ENCODE measurements around the gene CDON. TPM values are rescaled to one million over a fixed set of nuclear protein-coding genes. Genes with fewer than 3 reads are reported as not detected.
"Not testable (repeated sequence)": the region's sequence is repeated elsewhere in the genome, so short reads cannot be mapped to it uniquely, and the experiment has no call there.

Gene CDON
- total and polyA plus RNA-seq, 4 experiments from 2014 or later = 0.03 to 3.1 (median 1.6) TPM

DNA sequence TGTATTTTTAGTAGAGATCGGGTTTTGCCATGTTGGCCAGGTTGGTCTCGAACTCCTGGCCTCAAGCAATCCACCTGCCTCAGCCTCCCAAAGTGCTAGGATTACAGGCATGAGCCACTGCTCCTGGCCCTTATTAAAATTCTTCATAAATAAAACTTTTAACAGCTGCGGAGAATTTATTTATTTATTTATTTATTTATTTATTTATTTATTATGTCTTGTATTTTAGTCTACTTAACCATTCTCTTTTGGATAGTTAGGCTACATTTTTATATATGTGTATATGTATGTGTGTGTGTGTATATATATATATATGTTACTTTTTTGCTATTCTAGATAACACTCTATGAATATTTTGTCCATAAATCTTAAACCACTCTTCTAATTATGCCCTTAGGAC, 34.1 kb downstream of the CDON start:
- H3K27me3 Mint-ChIP-seq; H3K9me3 Mint-ChIP-seq; H3K4me1 Mint-ChIP-seq; H3K27me3 ChIP-seq (ENCODE audit: insufficient read depth, low read length); CTCF ChIA-PET (ENCODE audit: partially characterized antibody); DNase-seq; H3K4me1 ChIP-seq (ENCODE audit: insufficient read depth, low read length); H3K4me3 ChIP-seq (ENCODE audit: low read length in 2 of 2); POLR2A ChIA-PET (ENCODE audit: partially characterized antibody); H3K27ac ChIP-seq (ENCODE audit: low read depth, low read length); H3K36me3 Mint-ChIP-seq; intact Hi-C loops (cut with micrococcal nuclease); H3K4me3 Mint-ChIP-seq; H3K27ac Mint-ChIP-seq; H3K9me3 ChIP-seq (ENCODE audit: control insufficient read depth in 1 of 2, low read length in 2 of 2); H3K36me3 ChIP-seq (ENCODE audit: insufficient read depth, low read length): not testable (repeated sequence)

DNA sequence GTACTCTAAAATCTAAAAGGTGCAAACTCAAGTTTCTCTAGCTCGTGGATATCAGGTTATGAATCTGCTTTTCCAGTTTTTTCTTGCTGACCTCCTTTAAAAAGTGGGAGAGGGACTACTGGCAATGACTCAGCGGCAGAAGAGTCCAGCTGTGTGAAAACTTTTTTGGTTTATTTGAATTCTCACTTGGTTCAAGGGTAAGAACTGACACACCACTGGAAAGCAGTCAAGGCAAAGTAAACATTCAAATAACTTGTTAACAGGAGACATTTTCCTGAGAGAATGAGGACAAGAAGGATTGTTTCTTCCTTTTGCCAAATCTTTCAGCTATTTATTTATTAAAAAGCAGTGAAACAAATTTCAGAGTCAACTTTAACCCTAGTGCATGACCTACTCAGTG, 36.1 kb downstream of the CDON start:
- Histone ChIP-seq H3K9me3 (ENCODE audit: control insufficient read depth in 1 of 2, low read length in 2 of 2) (no peaks in the 10 kb centered on the region), H3K27me3 (ENCODE audit: insufficient read depth, low read length) (no peaks in the 10 kb centered on the region), H3K36me3 (ENCODE audit: insufficient read depth, low read length) (no peaks in the 10 kb centered on the region), H3K27ac (ENCODE audit: low read depth, low read length) (no peak overlapping the region), H3K4me1 (ENCODE audit: insufficient read depth, low read length) (no peaks in the 10 kb centered on the region), H3K4me3 (ENCODE audit: low read length in 2 of 2) (no peak overlapping the region)
- Mint-ChIP-seq H3K27me3 (peaks cover 0 to 4% of the 10 kb centered on the region in 2 donors), H3K4me3 (no peak overlapping the region), H3K36me3 (no peaks in the 10 kb centered on the region), H3K27ac (no peak overlapping the region), H3K9me3 (no peaks in the 10 kb centered on the region), H3K4me1 (no peaks in the 10 kb centered on the region)
- ChIA-PET POLR2A (ENCODE audit: partially characterized antibody) (no interaction called here), CTCF (ENCODE audit: partially characterized antibody) (no interaction called here)
- DNase-seq = no peak
- intact Hi-C loops (cut with micrococcal nuclease) = no loop called here

DNA sequence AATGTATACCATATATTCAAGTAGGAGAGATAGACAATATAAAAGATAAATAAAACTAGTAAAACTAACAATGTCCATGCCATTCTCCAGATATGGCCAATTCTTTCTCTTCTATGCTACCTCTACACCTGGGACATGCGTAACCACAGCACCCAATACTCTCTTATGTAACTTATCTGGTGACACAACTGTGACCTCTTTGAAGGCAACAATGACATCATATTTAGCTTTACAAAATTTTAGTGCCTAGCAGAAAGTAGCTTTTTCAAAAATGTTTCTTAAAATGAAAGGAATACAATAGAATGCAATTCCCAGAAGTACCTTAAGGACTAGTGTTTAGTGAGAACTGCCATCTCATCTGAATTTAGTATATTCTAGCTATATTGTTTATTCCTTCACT, 36.8 kb downstream of the CDON start:
- H3K9me3 Mint-ChIP-seq = no peaks in the 10 kb centered on the region
- H3K4me3 ChIP-seq (ENCODE audit: low read length in 2 of 2) = no peak overlapping the region
- ChIA-PET CTCF (ENCODE audit: partially characterized antibody) (no interaction called here), POLR2A (ENCODE audit: partially characterized antibody) (no interaction called here)
- H3K36me3 Mint-ChIP-seq = no peaks in the 10 kb centered on the region
- H3K4me1 Mint-ChIP-seq = no peaks in the 10 kb centered on the region
- H3K27ac ChIP-seq (ENCODE audit: low read depth, low read length) = no peak overlapping the region
- H3K27ac Mint-ChIP-seq = no peak overlapping the region
- no peak for DNase-seq
- peaks cover 0 to 4% of the 10 kb centered on the region in 2 donors for H3K27me3 Mint-ChIP-seq
- H3K9me3 ChIP-seq (ENCODE audit: control insufficient read depth in 1 of 2, low read length in 2 of 2) = no peaks in the 10 kb centered on the region
- no peak overlapping the region for H3K4me3 Mint-ChIP-seq
- intact Hi-C loops (cut with micrococcal nuclease) = no loop called here
- H3K4me1 ChIP-seq (ENCODE audit: insufficient read depth, low read length) = no peaks in the 10 kb centered on the region
- H3K27me3 ChIP-seq (ENCODE audit: insufficient read depth, low read length) = no peaks in the 10 kb centered on the region
- H3K36me3 ChIP-seq (ENCODE audit: insufficient read depth, low read length) = no peaks in the 10 kb centered on the region

DNA sequence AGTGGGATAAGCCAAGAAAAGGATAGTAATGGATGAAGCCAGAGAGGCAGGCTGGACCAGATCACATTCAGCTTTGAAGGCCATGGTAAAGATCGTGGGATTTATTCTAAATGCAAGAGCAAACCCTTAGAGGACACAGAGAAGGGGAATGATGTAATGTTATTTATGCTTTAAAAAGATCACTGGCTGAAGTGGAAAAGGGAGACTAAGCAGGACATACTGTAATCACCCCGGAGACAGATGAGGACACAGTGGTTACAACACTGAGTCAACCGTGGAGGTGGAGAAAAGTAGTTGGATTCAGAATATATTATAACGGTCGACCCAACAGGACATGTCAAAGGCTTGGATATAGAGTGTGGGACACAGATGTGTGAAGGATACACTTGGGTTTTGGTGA, 38.5 kb downstream of the CDON start:
- Mint-ChIP-seq H3K4me3 (no peak overlapping the region), H3K9me3 (no peaks in the 10 kb centered on the region), H3K36me3 (peaks cover 0 to 6% of the 10 kb centered on the region in 2 donors), H3K27ac (no peak overlapping the region), H3K27me3 (no peaks in the 10 kb centered on the region), H3K4me1 (no peaks in the 10 kb centered on the region)
- DNase-seq = no peak
- Histone ChIP-seq H3K27me3 (ENCODE audit: insufficient read depth, low read length) (no peaks in the 10 kb centered on the region), H3K27ac (ENCODE audit: low read depth, low read length) (no peak overlapping the region), H3K4me1 (ENCODE audit: insufficient read depth, low read length) (no peaks in the 10 kb centered on the region), H3K9me3 (ENCODE audit: control insufficient read depth in 1 of 2, low read length in 2 of 2) (no peaks in the 10 kb centered on the region), H3K36me3 (ENCODE audit: insufficient read depth, low read length) (no peaks in the 10 kb centered on the region), H3K4me3 (ENCODE audit: low read length in 2 of 2) (no peak overlapping the region)
- POLR2A ChIA-PET (ENCODE audit: partially characterized antibody) = no interaction called here
- intact Hi-C loops (cut with micrococcal nuclease) = no loop called here
- CTCF ChIA-PET (ENCODE audit: partially characterized antibody) = no interaction called here

DNA sequence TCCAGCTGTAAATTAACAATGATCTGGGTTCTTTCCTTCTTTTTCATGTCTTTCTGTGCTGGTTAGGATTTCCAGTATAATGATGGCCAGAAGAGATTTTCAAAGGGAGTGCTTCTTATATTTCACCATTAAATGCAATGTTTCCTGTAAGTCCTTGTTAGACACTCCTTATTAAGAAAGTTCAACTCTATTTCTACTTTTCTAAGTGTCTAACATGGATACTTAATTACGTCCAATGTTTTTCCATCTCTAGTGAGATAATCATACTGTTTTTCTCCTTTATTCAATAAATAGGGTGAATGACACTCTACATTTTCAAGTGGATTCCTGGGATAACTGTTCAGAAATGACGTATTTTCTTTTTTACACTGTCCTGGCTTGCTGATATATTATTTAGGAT, 49.8 kb downstream of the CDON start:
- Histone ChIP-seq H3K4me1 (ENCODE audit: insufficient read depth, low read length) (no peaks in the 10 kb centered on the region), H3K4me3 (ENCODE audit: low read length in 2 of 2) (no peak overlapping the region), H3K36me3 (ENCODE audit: insufficient read depth, low read length) (no peaks in the 10 kb centered on the region), H3K27ac (ENCODE audit: low read depth, low read length) (no peak overlapping the region), H3K27me3 (ENCODE audit: insufficient read depth, low read length) (no peaks in the 10 kb centered on the region), H3K9me3 (ENCODE audit: control insufficient read depth in 1 of 2, low read length in 2 of 2) (no peaks in the 10 kb centered on the region)
- Mint-ChIP-seq H3K4me3 (no peak overlapping the region), H3K36me3 (peaks cover 4 to 12% of the 10 kb centered on the region in 2 donors), H3K9me3 (no peaks in the 10 kb centered on the region), H3K4me1 (no peaks in the 10 kb centered on the region), H3K27ac (no peak overlapping the region), H3K27me3 (no peaks in the 10 kb centered on the region)
- ChIA-PET POLR2A (ENCODE audit: partially characterized antibody) (no interaction called here), CTCF (ENCODE audit: partially characterized antibody) (no interaction called here)
- DNase-seq = no peak
- intact Hi-C loops (cut with micrococcal nuclease) = no loop called here

DNA sequence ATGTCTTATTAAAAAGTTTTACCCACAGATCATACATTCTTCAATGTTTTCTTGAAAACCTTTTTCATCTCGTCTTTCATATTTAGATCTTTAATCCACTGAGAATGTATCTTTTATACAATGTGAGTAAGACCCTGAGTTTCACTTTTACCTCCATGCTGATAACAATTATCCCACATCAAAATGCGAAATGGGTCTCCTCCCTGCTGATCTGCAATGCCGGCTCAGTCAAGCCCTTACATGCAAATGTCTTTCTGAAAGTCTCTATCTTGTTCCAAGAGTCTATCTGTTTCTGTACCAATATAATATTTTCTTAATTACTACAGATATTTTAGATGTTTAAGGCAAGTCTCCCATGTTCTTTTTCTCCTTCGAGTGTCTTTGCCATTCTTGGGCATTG, 50.9 kb downstream of the CDON start:
- DNase-seq = no peak
- no peaks in the 10 kb centered on the region for H3K27me3 Mint-ChIP-seq
- CTCF ChIA-PET (ENCODE audit: partially characterized antibody) = no interaction called here
- no peak overlapping the region for H3K4me3 Mint-ChIP-seq
- intact Hi-C loops (cut with micrococcal nuclease) = no loop called here
- peaks cover 2 to 3% of the 10 kb centered on the region in 2 donors for H3K36me3 Mint-ChIP-seq
- H3K4me1 Mint-ChIP-seq = no peaks in the 10 kb centered on the region
- H3K9me3 Mint-ChIP-seq = no peaks in the 10 kb centered on the region
- Histone ChIP-seq H3K9me3 (ENCODE audit: control insufficient read depth in 1 of 2, low read length in 2 of 2) (no peaks in the 10 kb centered on the region), H3K4me1 (ENCODE audit: insufficient read depth, low read length) (no peaks in the 10 kb centered on the region), H3K36me3 (ENCODE audit: insufficient read depth, low read length) (no peaks in the 10 kb centered on the region), H3K27me3 (ENCODE audit: insufficient read depth, low read length) (no peaks in the 10 kb centered on the region), H3K4me3 (ENCODE audit: low read length in 2 of 2) (no peak overlapping the region), H3K27ac (ENCODE audit: low read depth, low read length) (no peak overlapping the region)
- H3K27ac Mint-ChIP-seq = no peak overlapping the region
- POLR2A ChIA-PET (ENCODE audit: partially characterized antibody) = no interaction called here

DNA sequence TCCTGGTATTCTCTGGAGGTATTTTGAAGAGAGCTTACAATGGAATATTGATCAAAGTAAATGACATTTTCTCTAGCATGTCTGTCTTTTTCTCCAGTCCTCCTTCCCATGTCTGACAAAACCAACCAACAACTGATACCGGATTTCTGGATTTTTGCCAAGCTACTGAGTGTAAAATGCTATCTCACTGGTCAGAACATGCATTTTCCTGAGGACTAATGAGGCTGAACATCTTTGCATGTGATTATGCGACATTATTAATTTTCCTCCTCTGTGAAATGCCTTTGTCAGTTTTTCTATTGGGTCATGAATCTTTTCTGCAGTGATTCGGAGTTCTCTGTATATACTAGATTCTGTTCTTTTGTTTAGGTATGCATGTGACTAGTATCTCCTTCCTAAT, 51.4 kb downstream of the CDON start:
- no peak overlapping the region for H3K4me3 ChIP-seq (ENCODE audit: low read length in 2 of 2)
- H3K9me3 ChIP-seq (ENCODE audit: control insufficient read depth in 1 of 2, low read length in 2 of 2) = no peaks in the 10 kb centered on the region
- no peaks in the 10 kb centered on the region for H3K36me3 ChIP-seq (ENCODE audit: insufficient read depth, low read length)
- ChIA-PET POLR2A (ENCODE audit: partially characterized antibody) (no interaction called here), CTCF (ENCODE audit: partially characterized antibody) (no interaction called here)
- intact Hi-C loops (cut with micrococcal nuclease) = no loop called here
- H3K27me3 ChIP-seq (ENCODE audit: insufficient read depth, low read length) = no peaks in the 10 kb centered on the region
- Mint-ChIP-seq H3K4me3 (no peak overlapping the region), H3K27me3 (no peaks in the 10 kb centered on the region), H3K9me3 (no peaks in the 10 kb centered on the region), H3K27ac (peak overlapping the region in 1 of 7 donors; percentile 26), H3K4me1 (no peaks in the 10 kb centered on the region), H3K36me3 (no peaks in the 10 kb centered on the region)
- no peak overlapping the region for H3K27ac ChIP-seq (ENCODE audit: low read depth, low read length)
- DNase-seq = no peak
- no peaks in the 10 kb centered on the region for H3K4me1 ChIP-seq (ENCODE audit: insufficient read depth, low read length)

DNA sequence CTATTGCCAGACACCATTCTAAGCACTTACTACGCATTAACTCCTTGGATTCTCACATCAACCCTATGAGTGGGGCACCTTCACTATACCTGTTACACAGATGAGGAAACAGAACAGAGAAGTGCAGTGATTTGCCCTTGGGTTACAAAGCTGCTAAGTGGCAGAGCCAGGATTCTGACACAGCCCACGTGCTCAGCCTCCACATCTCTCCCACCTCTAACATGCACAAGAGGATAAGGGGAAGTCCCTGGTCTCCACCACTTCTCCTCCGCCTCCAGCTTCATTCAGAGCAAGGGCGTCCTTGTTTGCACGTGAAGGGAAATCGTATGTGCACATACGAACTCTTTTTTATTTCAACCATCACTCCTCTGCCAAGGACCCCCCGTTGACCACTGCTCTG, 53.7 kb downstream of the CDON start:
- Mint-ChIP-seq H3K36me3 (peaks cover 0 to 4% of the 10 kb centered on the region in 2 donors), H3K4me1 (no peaks in the 10 kb centered on the region), H3K27ac (no peak overlapping the region), H3K27me3 (no peaks in the 10 kb centered on the region), H3K9me3 (no peaks in the 10 kb centered on the region), H3K4me3 (no peak overlapping the region)
- H3K27me3 ChIP-seq (ENCODE audit: insufficient read depth, low read length) = no peaks in the 10 kb centered on the region
- intact Hi-C loops (cut with micrococcal nuclease) = no loop called here
- POLR2A ChIA-PET (ENCODE audit: partially characterized antibody) = no interaction called here
- DNase-seq = no peak
- CTCF ChIA-PET (ENCODE audit: partially characterized antibody) = no interaction called here
- H3K4me3 ChIP-seq (ENCODE audit: low read length in 2 of 2) = no peak overlapping the region
- H3K36me3 ChIP-seq (ENCODE audit: insufficient read depth, low read length) = no peaks in the 10 kb centered on the region
- no peak overlapping the region for H3K27ac ChIP-seq (ENCODE audit: low read depth, low read length)
- H3K9me3 ChIP-seq (ENCODE audit: control insufficient read depth in 1 of 2, low read length in 2 of 2) = no peaks in the 10 kb centered on the region
- H3K4me1 ChIP-seq (ENCODE audit: insufficient read depth, low read length) = no peaks in the 10 kb centered on the region
